Tibial artery (tissue), 4 donors: ENCODE data around the gene AZU1.
A peak's percentile ranks its signal among the peaks of the same experiment; 100 is the strongest.

Experiments
- DNase-seq, 2 donors: peaks; one replicate each; pipeline ENCODE4 v3.0.0-alpha.2; 2019
- H3K27ac ChIP-seq, 2 donors: fragments of 200-600 bp; sonication (generic) in 1 of 2; 1 replicate in 1 of 2; 2 replicates in 1 of 2; pipeline ENCODE4 v1.5.1; 2018 to 2019; ENCODE audit warnings: mild to moderate bottlenecking in 1 of 2
- H3K27me3 ChIP-seq, 2 donors: fragments of 200-600 bp; sonication (generic) in 1 of 2; one replicate each; pipeline versions ENCODE4 v1.5.1 to v1.6.0; 2016 to 2019
- H3K36me3 ChIP-seq, 3 donors: fragments of 200-600 bp; sonication (generic) in 2 of 3; one replicate each; pipeline ENCODE4 v1.5.1; 2016 to 2019; ENCODE audit warnings: mild to moderate bottlenecking in 2 of 3
- H3K4me1 ChIP-seq, 4 donors: fragments of 200-600 bp; sonication (generic) in 2 of 4; 1 replicate in 3 of 4; 2 replicates in 1 of 4; pipeline ENCODE4 v1.5.1; 2016 to 2019
- H3K4me3 ChIP-seq, 2 donors: fragments of 200-600 bp; sonication (generic) in 1 of 2; 1 replicate in 1 of 2; 2 replicates in 1 of 2; pipeline ENCODE4 v1.5.1; 2018 to 2019; ENCODE audit warnings: mild to moderate bottlenecking in 2 of 2
- H3K9me3 ChIP-seq, 3 donors: fragments of 200-600 bp; sonication (generic) in 1 of 3; one replicate each; pipeline ENCODE4 v1.5.1; 2016 to 2019
- intact Hi-C: fragments of 100-400 bp; cut with DNase I; formaldehyde crosslinking; loops from one replicate; pipeline ENCODE4 v1.15.0; 2023; ENCODE audit warnings: low total_unique reads
- TF ChIP-seq, protein P1 (sequence below), 2 experiments: fragments of 200-600 bp in 1 of 2; fragments of 450-650 bp in 1 of 2; IDR thresholded peaks; one replicate each; pipeline ENCODE4 v1.5.1; 2017 to 2019; ENCODE audit warnings: antibody characterized with exemption in 2 of 2, mild to moderate bottlenecking in 1 of 2, moderate library complexity in 1 of 2

Gene AZU1

GRCh38 chr19:821231-821824, 6.3 kb upstream of the AZU1 start:
- no peak for DNase-seq
- intact Hi-C loops: no loop called here
- TF ChIP-seq, protein P1, sequence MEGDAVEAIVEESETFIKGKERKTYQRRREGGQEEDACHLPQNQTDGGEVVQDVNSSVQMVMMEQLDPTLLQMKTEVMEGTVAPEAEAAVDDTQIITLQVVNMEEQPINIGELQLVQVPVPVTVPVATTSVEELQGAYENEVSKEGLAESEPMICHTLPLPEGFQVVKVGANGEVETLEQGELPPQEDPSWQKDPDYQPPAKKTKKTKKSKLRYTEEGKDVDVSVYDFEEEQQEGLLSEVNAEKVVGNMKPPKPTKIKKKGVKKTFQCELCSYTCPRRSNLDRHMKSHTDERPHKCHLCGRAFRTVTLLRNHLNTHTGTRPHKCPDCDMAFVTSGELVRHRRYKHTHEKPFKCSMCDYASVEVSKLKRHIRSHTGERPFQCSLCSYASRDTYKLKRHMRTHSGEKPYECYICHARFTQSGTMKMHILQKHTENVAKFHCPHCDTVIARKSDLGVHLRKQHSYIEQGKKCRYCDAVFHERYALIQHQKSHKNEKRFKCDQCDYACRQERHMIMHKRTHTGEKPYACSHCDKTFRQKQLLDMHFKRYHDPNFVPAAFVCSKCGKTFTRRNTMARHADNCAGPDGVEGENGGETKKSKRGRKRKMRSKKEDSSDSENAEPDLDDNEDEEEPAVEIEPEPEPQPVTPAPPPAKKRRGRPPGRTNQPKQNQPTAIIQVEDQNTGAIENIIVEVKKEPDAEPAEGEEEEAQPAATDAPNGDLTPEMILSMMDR (IDR thresholded peaks at IDR 0.05): no peak
- Histone ChIP-seq H3K9me3 (no peaks in the 10 kb centered on the region), H3K4me1 (peaks cover 0 to 15% (median 14%) of the 10 kb centered on the region in 4 donors), H3K36me3 (no peaks in the 10 kb centered on the region), H3K27me3 (peaks cover 16 to 52% of the 10 kb centered on the region in 2 donors), H3K27ac (no peak overlapping the region), H3K4me3 (peak overlapping the region in 1 of 2 donors; percentile 9)

DNA sequence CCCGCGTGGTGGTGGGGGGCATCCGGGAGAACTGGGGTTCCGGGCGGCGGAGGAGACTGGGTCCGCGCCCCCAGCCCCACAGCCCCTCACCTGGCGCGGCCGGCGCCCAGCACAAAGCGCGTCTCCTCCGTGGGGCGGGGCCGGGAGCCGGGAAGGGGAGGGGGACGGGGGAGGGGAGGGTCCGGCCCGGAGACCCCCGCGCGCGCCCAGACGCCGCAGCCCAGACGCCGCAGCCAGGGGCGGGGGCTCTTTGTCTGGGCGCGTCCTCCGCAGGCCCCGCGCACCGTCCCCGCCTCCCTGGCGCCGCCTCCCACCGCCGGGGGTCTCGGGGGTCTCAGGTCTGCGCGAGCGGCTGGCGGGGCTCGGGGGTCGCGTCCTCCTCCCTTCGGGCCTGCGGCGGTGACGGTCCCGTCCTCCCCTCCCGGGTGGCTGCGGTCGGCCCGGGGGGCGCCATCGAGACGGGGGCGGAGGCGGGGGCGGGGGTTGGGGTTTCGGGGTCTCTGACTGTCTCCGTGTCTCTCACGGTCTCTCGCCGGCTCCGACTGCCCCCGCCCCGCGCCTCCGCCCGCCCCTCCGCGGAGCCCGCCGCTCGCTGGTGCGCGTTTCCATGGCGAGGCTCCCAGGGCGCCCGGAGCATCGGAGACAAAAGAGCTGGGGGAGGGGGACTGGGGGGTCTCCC, 5.7 kb upstream of the AZU1 start, which contains the start of gene PLPPR3:
PLPPR3 (minus strand) TSS at position 131 of the 679 bp plus-strand sequence. CDS start 396 bp downstream, outside the sequence.
- Histone ChIP-seq H3K27ac (no peak within 1 kb of the TSS), H3K4me3 (peak within 1 kb of the TSS in 1 of 2 donors; percentile 9), H3K9me3 (no peaks in the 10 kb centered on the region), H3K36me3 (no peaks in the 10 kb centered on the region), H3K4me1 (peaks cover 0 to 15% (median 14%) of the 10 kb centered on the region in 4 donors), H3K27me3 (peaks cover 16 to 52% of the 10 kb centered on the region in 2 donors)
- TF ChIP-seq, protein P1 (IDR thresholded peaks at IDR 0.05): no peak
- intact Hi-C loops: no loop called here
- DNase-seq: no peak

DNA sequence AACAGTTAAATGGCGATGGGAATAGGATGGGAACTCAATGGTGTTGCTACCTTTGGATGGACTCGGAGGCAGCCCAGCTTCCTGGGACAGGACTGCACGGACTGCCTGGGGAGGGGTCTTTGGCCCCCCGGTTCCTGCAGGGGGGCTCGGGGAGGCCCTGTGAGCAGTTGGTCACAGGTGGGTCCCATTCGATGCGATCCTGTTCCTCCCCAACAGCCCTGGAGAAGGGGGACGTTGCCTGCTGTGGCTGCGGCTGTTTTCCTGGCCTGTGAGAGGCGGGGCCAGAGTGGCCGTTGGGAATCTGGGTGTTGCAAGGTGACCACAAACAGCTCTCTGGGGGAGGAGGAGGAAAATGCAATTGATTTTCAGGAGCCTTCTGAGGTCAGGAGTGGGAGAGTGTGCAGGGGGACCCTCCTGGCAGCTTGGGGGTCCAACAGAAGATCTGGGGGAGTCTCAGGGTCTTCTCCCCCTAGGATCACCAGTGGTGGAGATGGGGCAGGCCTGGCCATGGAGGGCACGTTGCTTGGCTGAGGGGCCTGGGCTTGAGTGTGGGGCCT, 4.0 kb upstream of the AZU1 start:
- no peaks in the 10 kb centered on the region for H3K9me3 ChIP-seq
- peaks cover 0 to 15% (median 14%) of the 10 kb centered on the region in 4 donors for H3K4me1 ChIP-seq
- DNase-seq: no peak
- H3K27ac ChIP-seq: no peak overlapping the region
- H3K4me3 ChIP-seq: no peak overlapping the region
- TF ChIP-seq, protein P1 (IDR thresholded peaks at IDR 0.05): no peak
- no peaks in the 10 kb centered on the region for H3K36me3 ChIP-seq
- intact Hi-C loops: no loop called here
- peaks cover 16 to 68% of the 10 kb centered on the region in 2 donors for H3K27me3 ChIP-seq

- H3K9me3 ChIP-seq: no peaks in the 10 kb centered on the region
- intact Hi-C loops: no loop called here
- H3K4me3 ChIP-seq: no peak overlapping the region
- DNase-seq: no peak
- no peaks in the 10 kb centered on the region for H3K36me3 ChIP-seq
- H3K4me1 ChIP-seq: peaks cover 0 to 15% (median 14%) of the 10 kb centered on the region in 4 donors
- H3K27me3 ChIP-seq: peaks cover 16 to 77% of the 10 kb centered on the region in 2 donors
- no peak overlapping the region for H3K27ac ChIP-seq
- TF ChIP-seq, protein P1 (IDR thresholded peaks at IDR 0.05): no peak
Observed at GRCh38 chr19:824885-825284, 2.8 kb upstream of the AZU1 start.

GRCh38 chr19:825897-826644, 1.6 kb upstream of the AZU1 start:
- H3K27ac ChIP-seq: no peak overlapping the region
- no peaks in the 10 kb centered on the region for H3K9me3 ChIP-seq
- H3K4me1 ChIP-seq: peaks cover 0 to 15% (median 14%) of the 10 kb centered on the region in 4 donors
- no peak for DNase-seq
- TF ChIP-seq, protein P1 (IDR thresholded peaks at IDR 0.05): no peak
- intact Hi-C loops: no loop called here
- peaks cover 16 to 85% of the 10 kb centered on the region in 2 donors for H3K27me3 ChIP-seq
- H3K36me3 ChIP-seq: no peaks in the 10 kb centered on the region
- H3K4me3 ChIP-seq: no peak overlapping the region
